ENCODE measurements around the gene UBE2G1.

The UBE2G1 gene

GRCh38 chr17:4233668-4234258, 132.7 kb downstream of the UBE2G1 start:
- Histone ChIP-seq H3K4me3 (ENCODE audit: insufficient read depth, low read length, poor library complexity, severe bottlenecking) (no peak overlapping the region), H3K9me2 (replicated peaks; ENCODE audit: insufficient read depth, low read length) (no peaks in the 10 kb centered on the region), H3K27ac (ENCODE audit: low read depth, low read length) (no peak overlapping the region), H3K9ac (ENCODE audit: low read length) (no peak overlapping the region), H4K20me1 (ENCODE audit: low read depth, low read length) (no peaks in the 10 kb centered on the region), H3K36me3 (ENCODE audit: low read length) (peaks cover 20% of the 10 kb centered on the region), H3K27me3 (ENCODE audit: low read length) (no peaks in the 10 kb centered on the region), H3K4me2 (ENCODE audit: low read depth, low read length, poor library complexity, severe bottlenecking) (no peak overlapping the region), H3K9me3 (ENCODE audit: insufficient read depth, low read length) (no peaks in the 10 kb centered on the region), H2AFZ (ENCODE audit: low read depth, low read length, severe bottlenecking) (no peak overlapping the region), H3K79me2 (ENCODE audit: insufficient read depth, low read length) (peaks cover 7% of the 10 kb centered on the region; the same call in 1 of the 2 replicates), H3F3A (ENCODE audit: insufficient read depth) (peaks cover 7% of the 10 kb centered on the region; the same call in 1 of the 2 replicates)
- no peak for TF ChIP-seq CTCF (IDR thresholded peaks at IDR 0.05; ENCODE audit: insufficient read depth, low read length, poor library complexity, severe bottlenecking)
- no peak for TF ChIP-seq EZH2phosphoT487 (conservative IDR thresholded peaks at IDR 0.05; ENCODE audit: low read length)

GRCh38 chr17:4232168-4232813, 134.2 kb downstream of the UBE2G1 start:
- Histone ChIP-seq H3K36me3 (ENCODE audit: low read length) (peaks cover 16% of the 10 kb centered on the region), H3K4me2 (ENCODE audit: low read depth, low read length, poor library complexity, severe bottlenecking) (no peak overlapping the region), H3K27ac (ENCODE audit: low read depth, low read length) (no peak overlapping the region), H4K20me1 (ENCODE audit: low read depth, low read length) (no peaks in the 10 kb centered on the region), H3K27me3 (ENCODE audit: low read length) (no peaks in the 10 kb centered on the region), H3F3A (ENCODE audit: insufficient read depth) (peaks cover 4% of the 10 kb centered on the region; the same call in 1 of the 2 replicates), H3K79me2 (ENCODE audit: insufficient read depth, low read length) (peaks cover 7% of the 10 kb centered on the region; the same call in 1 of the 2 replicates), H3K4me3 (ENCODE audit: insufficient read depth, low read length, poor library complexity, severe bottlenecking) (no peak overlapping the region), H3K9me3 (ENCODE audit: insufficient read depth, low read length) (no peaks in the 10 kb centered on the region), H3K9ac (ENCODE audit: low read length) (no peak overlapping the region), H3K9me2 (replicated peaks; ENCODE audit: insufficient read depth, low read length) (no peaks in the 10 kb centered on the region), H2AFZ (ENCODE audit: low read depth, low read length, severe bottlenecking) (no peak overlapping the region)
- TF ChIP-seq CTCF (IDR thresholded peaks at IDR 0.05; ENCODE audit: insufficient read depth, low read length, poor library complexity, severe bottlenecking) (no peak), EZH2phosphoT487 (conservative IDR thresholded peaks at IDR 0.05; ENCODE audit: low read length) (no peak)

GRCh38 chr17:4229627-4230541, 136.6 kb downstream of the UBE2G1 start:
- Histone ChIP-seq H4K20me1 (ENCODE audit: low read depth, low read length) (no peaks in the 10 kb centered on the region), H3K9me2 (replicated peaks; ENCODE audit: insufficient read depth, low read length) (no peaks in the 10 kb centered on the region), H3K9me3 (ENCODE audit: insufficient read depth, low read length) (no peaks in the 10 kb centered on the region), H3F3A (ENCODE audit: insufficient read depth) (peaks cover 4% of the 10 kb centered on the region; the same call in 1 of the 2 replicates), H3K9ac (ENCODE audit: low read length) (no peak overlapping the region), H2AFZ (ENCODE audit: low read depth, low read length, severe bottlenecking) (no peak overlapping the region), H3K79me2 (ENCODE audit: insufficient read depth, low read length) (peaks cover 6% of the 10 kb centered on the region; the same call in 1 of the 2 replicates), H3K4me2 (ENCODE audit: low read depth, low read length, poor library complexity, severe bottlenecking) (no peak overlapping the region), H3K27ac (ENCODE audit: low read depth, low read length) (no peak overlapping the region), H3K27me3 (ENCODE audit: low read length) (no peaks in the 10 kb centered on the region), H3K4me3 (ENCODE audit: insufficient read depth, low read length, poor library complexity, severe bottlenecking) (no peak overlapping the region), H3K36me3 (ENCODE audit: low read length) (peaks cover 3% of the 10 kb centered on the region)
- TF ChIP-seq CTCF (IDR thresholded peaks at IDR 0.05; ENCODE audit: insufficient read depth, low read length, poor library complexity, severe bottlenecking) (no peak), EZH2phosphoT487 (conservative IDR thresholded peaks at IDR 0.05; ENCODE audit: low read length) (no peak)

Data from SU-DHL-6 (cell line).